ENCODE results near the gene GABBR2.

GRCh38 chr9:98276907-98277469, 431.7 kb downstream of the GABBR2 start:
- TF ChIP-seq, protein P1, sequence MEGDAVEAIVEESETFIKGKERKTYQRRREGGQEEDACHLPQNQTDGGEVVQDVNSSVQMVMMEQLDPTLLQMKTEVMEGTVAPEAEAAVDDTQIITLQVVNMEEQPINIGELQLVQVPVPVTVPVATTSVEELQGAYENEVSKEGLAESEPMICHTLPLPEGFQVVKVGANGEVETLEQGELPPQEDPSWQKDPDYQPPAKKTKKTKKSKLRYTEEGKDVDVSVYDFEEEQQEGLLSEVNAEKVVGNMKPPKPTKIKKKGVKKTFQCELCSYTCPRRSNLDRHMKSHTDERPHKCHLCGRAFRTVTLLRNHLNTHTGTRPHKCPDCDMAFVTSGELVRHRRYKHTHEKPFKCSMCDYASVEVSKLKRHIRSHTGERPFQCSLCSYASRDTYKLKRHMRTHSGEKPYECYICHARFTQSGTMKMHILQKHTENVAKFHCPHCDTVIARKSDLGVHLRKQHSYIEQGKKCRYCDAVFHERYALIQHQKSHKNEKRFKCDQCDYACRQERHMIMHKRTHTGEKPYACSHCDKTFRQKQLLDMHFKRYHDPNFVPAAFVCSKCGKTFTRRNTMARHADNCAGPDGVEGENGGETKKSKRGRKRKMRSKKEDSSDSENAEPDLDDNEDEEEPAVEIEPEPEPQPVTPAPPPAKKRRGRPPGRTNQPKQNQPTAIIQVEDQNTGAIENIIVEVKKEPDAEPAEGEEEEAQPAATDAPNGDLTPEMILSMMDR (IDR thresholded peaks at IDR 0.05): no peak
- TF ChIP-seq POLR2A (IDR thresholded peaks at IDR 0.05): no peak

Data from right lobe of liver (tissue), 4 donors.